IMR-90 (cell line): ENCODE measurements around the gene GPR37. TPM values are rescaled to one million over a fixed set of nuclear protein-coding genes. Genes with fewer than 3 reads are reported as not detected.

Experiments used
- ATAC-seq: fragments of 200-7000 bp; cut with Tn5 transposase; 2 replicates; pipeline ENCODE4 v1.9.1; 2020; ENCODE audit warnings: low read depth, mild to moderate bottlenecking, moderate library complexity
- BruUV-seq: library from RNA; stranded (reverse); fragments of 400-500 nt; replicated peaks from 2 replicates; lab custom pipeline; 2021; lab: Mats Ljungman, UMichigan
- CTCF ChIA-PET: fragments of 300-600 bp; formaldehyde crosslinking; extraction: SDS; loops from one replicate; lab custom pipeline; 2021; ENCODE audit warnings: antibody characterized with exemption; lab: Yijun Ruan, JAX
- POLR2A ChIA-PET: fragments of 300-600 bp; sonication (Branson Sonifier 250); formaldehyde crosslinking; loops from one replicate; lab custom pipeline; 2022; ENCODE audit warnings: antibody characterized with exemption; ENCODE audit not compliant: unreplicated experiment; lab: Charles Lee
- DNase-seq: peaks from one replicate; pipeline ENCODE4 v3.0.0; 2013
- H2AFZ ChIP-seq: replicated peaks from 2 replicates; pipeline ENCODE3; 2013; ENCODE audit warnings: low read length, mild to moderate bottlenecking; ENCODE audit not compliant: poor library complexity
- H2AK5ac ChIP-seq: 2 replicates; pipeline ENCODE4 v1.6.1; 2013; ENCODE audit warnings: low read depth, low read length, inconsistent platforms
- H2AK9ac ChIP-seq: replicated peaks from 2 replicates; pipeline ENCODE3; 2013; ENCODE audit warnings: mild to moderate bottlenecking, low read depth, low read length, moderate library complexity; ENCODE audit not compliant: poor library complexity
- H2BK120ac ChIP-seq: 2 replicates; pipeline ENCODE4 v1.6.1; 2013; ENCODE audit warnings: low read depth, low read length, inconsistent platforms
- H2BK15ac ChIP-seq: 3 replicates; pipeline ENCODE4 v1.6.1; 2013; ENCODE audit warnings: low read depth, low read length, inconsistent platforms
- H2BK20ac ChIP-seq: 2 replicates; pipeline ENCODE4 v1.6.1; 2013; ENCODE audit warnings: low read depth, mild to moderate bottlenecking, inconsistent platforms, low read length, moderate library complexity
- H2BK5ac ChIP-seq: 2 replicates; pipeline ENCODE4 v1.6.1; 2013; ENCODE audit warnings: mild to moderate bottlenecking, low read depth, low read length, inconsistent platforms; ENCODE audit not compliant: poor library complexity, severe bottlenecking
- H3K14ac ChIP-seq: replicated peaks from 2 replicates; pipeline ENCODE4 v1.6.1; 2013; ENCODE audit warnings: low read depth, low read length, inconsistent platforms
- H3K18ac ChIP-seq: 2 replicates; pipeline ENCODE4 v1.6.1; 2013; ENCODE audit warnings: low read depth, low read length, control low read depth
- H3K23ac ChIP-seq: 2 replicates; pipeline ENCODE4 v1.6.1; 2013; ENCODE audit warnings: low read depth, low read length, inconsistent platforms
- H3K27ac ChIP-seq: 2 replicates; pipeline ENCODE4 v1.5.1; 2013; ENCODE audit warnings: mild to moderate bottlenecking, control low read depth, low read length; ENCODE audit not compliant: insufficient read depth
- H3K27me3 ChIP-seq: 2 replicates; pipeline ENCODE4 v1.6.1; 2013; ENCODE audit warnings: low read length; ENCODE audit not compliant: control insufficient read depth, insufficient read depth
- H3K36me3 ChIP-seq: 2 replicates; pipeline ENCODE4 v1.6.1; 2013; ENCODE audit warnings: low read length, mixed read lengths; ENCODE audit not compliant: control insufficient read depth, insufficient read depth
- H3K4ac ChIP-seq: 2 replicates; pipeline ENCODE4 v1.6.1; 2013; ENCODE audit warnings: low read depth, low read length, inconsistent platforms
- H3K4me1 ChIP-seq: 2 replicates; pipeline ENCODE4 v1.6.1; 2013; ENCODE audit warnings: low read length, mixed read lengths; ENCODE audit not compliant: control insufficient read depth, insufficient read depth
- H3K4me2 ChIP-seq: 2 replicates; pipeline ENCODE4 v1.6.1; 2013; ENCODE audit warnings: low read depth, mild to moderate bottlenecking, control low read depth, low read length, moderate library complexity
- H3K4me3 ChIP-seq: 2 replicates; pipeline ENCODE4 v1.5.1; 2013; ENCODE audit warnings: low read depth, mild to moderate bottlenecking, control low read depth, low read length, moderate library complexity; ENCODE audit not compliant: insufficient read depth
- H3K56ac ChIP-seq: 2 replicates; pipeline ENCODE4 v1.6.1; 2013; ENCODE audit warnings: low read length, inconsistent platforms; ENCODE audit not compliant: insufficient read depth; ENCODE audit errors: extremely low read depth
- H3K79me1 ChIP-seq, 2 experiments: 2 replicates each; pipeline ENCODE4 v1.6.1; 2013; ENCODE audit warnings: low read length in 2 of 2, inconsistent platforms in 1 of 2, low read depth in 1 of 2
- H3K9ac ChIP-seq: 2 replicates; pipeline ENCODE4 v1.6.1; 2013; ENCODE audit warnings: low read depth, low read length, control low read depth
- H3K9me1 ChIP-seq: 2 replicates; pipeline ENCODE4 v1.6.1; 2013; ENCODE audit warnings: low read length, inconsistent platforms; ENCODE audit not compliant: insufficient read depth
- H3K9me3 ChIP-seq: 2 replicates; pipeline ENCODE4 v1.6.1; 2013; ENCODE audit warnings: low read length; ENCODE audit not compliant: control insufficient read depth, insufficient read depth
- H4K20me1 ChIP-seq: 2 replicates; pipeline ENCODE4 v1.6.1; 2013; ENCODE audit warnings: low read length, inconsistent platforms; ENCODE audit not compliant: insufficient read depth
- H4K5ac ChIP-seq: 2 replicates; pipeline ENCODE4 v1.6.1; 2013; ENCODE audit warnings: mild to moderate bottlenecking, low read depth, low read length, control low read depth
- H4K8ac ChIP-seq, 2 experiments: 2 replicates each; pipeline ENCODE4 v1.6.1; 2013; ENCODE audit warnings: low read depth in 2 of 2, low read length in 2 of 2, control low read depth in 1 of 2, inconsistent platforms in 1 of 2
- H4K91ac ChIP-seq: 2 replicates; pipeline ENCODE4 v1.6.1; 2013; ENCODE audit warnings: low read depth, low read length, inconsistent platforms; ENCODE audit not compliant: insufficient read depth
- BHLHE40 ChIP-seq: fragments of 150-350 bp; IDR thresholded peaks from 2 replicates; pipeline ENCODE4 v1.6.1; 2016; ENCODE audit warnings: mild to moderate bottlenecking, low read depth, low read length
- CEBPB ChIP-seq: IDR thresholded peaks from 2 replicates; pipeline ENCODE4 v1.6.1; 2012; ENCODE audit warnings: low read depth, low read length, improper control_type of control experiment
- CHD1 ChIP-seq: IDR thresholded peaks from 2 replicates; pipeline ENCODE4 v1.6.1; 2012; ENCODE audit warnings: low read depth, low read length, improper control_type of control experiment
- FOS ChIP-seq: fragments of 150-350 bp; IDR thresholded peaks from 2 replicates; pipeline ENCODE4 v1.6.1; 2016; ENCODE audit warnings: low read depth, low read length
- MAFK ChIP-seq: IDR thresholded peaks from 2 replicates; pipeline ENCODE4 v1.6.1; 2012; ENCODE audit warnings: low read depth, low read length, improper control_type of control experiment
- MAZ ChIP-seq: IDR thresholded peaks from 2 replicates; pipeline ENCODE4 v1.6.1; 2012; ENCODE audit warnings: low read depth, mild to moderate bottlenecking, low read length, improper control_type of control experiment, moderate library complexity, borderline replicate concordance
- MXI1 ChIP-seq: IDR thresholded peaks from 2 replicates; pipeline ENCODE4 v1.6.1; 2012; ENCODE audit warnings: low read depth, mild to moderate bottlenecking, low read length, moderate library complexity, borderline replicate concordance
- NFE2L2 ChIP-seq: fragments of 150-350 bp; IDR thresholded peaks from 2 replicates; pipeline ENCODE4 v1.6.1; 2016; ENCODE audit warnings: low read depth, mild to moderate bottlenecking, low read length
- POLR2A ChIP-seq: IDR thresholded peaks from 2 replicates; pipeline ENCODE4 v1.6.1; 2012; ENCODE audit warnings: mild to moderate bottlenecking, low read depth, low read length
- RAD21 ChIP-seq: IDR thresholded peaks from 2 replicates; pipeline ENCODE4 v1.6.1; 2012; ENCODE audit warnings: low read length, improper control_type of control experiment
- RCOR1 ChIP-seq: IDR thresholded peaks from 2 replicates; pipeline ENCODE4 v1.6.1; 2012; ENCODE audit warnings: mild to moderate bottlenecking, low read length, improper control_type of control experiment; ENCODE audit not compliant: insufficient replicate concordance
- RFX5 ChIP-seq: IDR thresholded peaks from 2 replicates; pipeline ENCODE4 v1.8.0; 2012; ENCODE audit warnings: low read depth, mild to moderate bottlenecking, low read length, moderate library complexity
- SMC3 ChIP-seq: fragments of 150-350 bp; IDR thresholded peaks from 2 replicates; pipeline ENCODE4 v1.6.1; 2016; ENCODE audit warnings: low read depth, mild to moderate bottlenecking, antibody characterized with exemption, low read length, moderate library complexity
- WGBS, 2 experiments: methylation state at CpG; one replicate each; pipeline versions ENCODE4 v1.1.5 to v1.1.7; 2013; ENCODE audit warnings: missing lambda C conversion rate in 2 of 2; ENCODE audit not compliant: insufficient read length in 1 of 2; ENCODE audit errors: extremely low coverage in 2 of 2; 5-methylcytosine and 5-hydroxymethylcytosine counted together
- dilution Hi-C: fragments of 300-500 bp; cut with HindIII; formaldehyde crosslinking; loops from one replicate; pipeline ENCODE4 v1.14.3; 2018; ENCODE audit warnings: low sequenced_read_pairs; ENCODE audit not compliant: unreplicated experiment
- in situ Hi-C: fragments of 300-500 bp; cut with MboI; formaldehyde crosslinking; loops from 3 replicates; pipeline ENCODE4 v1.14.3; 2019; ENCODE audit warnings: low sequenced_read_pairs, inconsistent platforms, mixed read lengths
- intact Hi-C: fragments of 100-400 bp; cut with micrococcal nuclease; formaldehyde crosslinking; loops from 2 replicates; pipeline ENCODE4 v1.10.0; 2022
- polyA plus RNA-seq, 3 experiments: library from polyadenylated mRNA; depleted of rRNA; stranded (reverse); fragments of >200 nt; gene quantifications; 2 replicates each; pipeline ENCODE4 v1.2.3, GENCODE V29; 2012; ENCODE audit warnings: low replicate concordance in 1 of 3
- total RNA-seq: library from RNA; depleted of rRNA; stranded (reverse); fragments of >200 nt; gene quantifications from 2 replicates; pipeline ENCODE4 v1.2.3, GENCODE V29; 2012
- TF ChIP-seq, protein P1 (sequence below): fragments of 150-350 bp; IDR thresholded peaks from 2 replicates; pipeline ENCODE4 v1.6.1; 2017; ENCODE audit warnings: mild to moderate bottlenecking, antibody characterized with exemption, low read length, low read depth
- TF ChIP-seq, protein P2 (sequence below): fragments of 150-350 bp; IDR thresholded peaks from 2 replicates; pipeline ENCODE4 v1.6.1; 2016; ENCODE audit warnings: low read depth, mild to moderate bottlenecking, low read length, moderate library complexity, borderline replicate concordance
- TF ChIP-seq, protein P3 (sequence below): conservative IDR thresholded peaks from 2 replicates; pipeline ENCODE4 v1.5.1; 2012; ENCODE audit warnings: mild to moderate bottlenecking, low read depth, low read length, improper control_type of control experiment

The GPR37 gene
- total and polyA plus RNA-seq, 2 of the 4 experiments (the other 2 are of a cell fraction) = 4.6 to 9.3 TPM

GRCh38 chr7:124768525-124768924 lies 2.9 kb upstream of the GPR37 start:
- no peak for DNase-seq
- BruUV-seq = no TSS peak
- no peak overlapping the region for H4K91ac ChIP-seq
- TF ChIP-seq NFE2L2 = no peak
- TF ChIP-seq, protein P1, sequence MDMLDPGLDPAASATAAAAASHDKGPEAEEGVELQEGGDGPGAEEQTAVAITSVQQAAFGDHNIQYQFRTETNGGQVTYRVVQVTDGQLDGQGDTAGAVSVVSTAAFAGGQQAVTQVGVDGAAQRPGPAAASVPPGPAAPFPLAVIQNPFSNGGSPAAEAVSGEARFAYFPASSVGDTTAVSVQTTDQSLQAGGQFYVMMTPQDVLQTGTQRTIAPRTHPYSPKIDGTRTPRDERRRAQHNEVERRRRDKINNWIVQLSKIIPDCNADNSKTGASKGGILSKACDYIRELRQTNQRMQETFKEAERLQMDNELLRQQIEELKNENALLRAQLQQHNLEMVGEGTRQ = no peak
- TF ChIP-seq BHLHE40 = no peak
- no peak for TF ChIP-seq MXI1
- no peak for TF ChIP-seq MAFK
- no peak for TF ChIP-seq POLR2A
- no peak for TF ChIP-seq CHD1
- no peak for TF ChIP-seq MAZ
- TF ChIP-seq RFX5 = no peak
- TF ChIP-seq, protein P2, sequence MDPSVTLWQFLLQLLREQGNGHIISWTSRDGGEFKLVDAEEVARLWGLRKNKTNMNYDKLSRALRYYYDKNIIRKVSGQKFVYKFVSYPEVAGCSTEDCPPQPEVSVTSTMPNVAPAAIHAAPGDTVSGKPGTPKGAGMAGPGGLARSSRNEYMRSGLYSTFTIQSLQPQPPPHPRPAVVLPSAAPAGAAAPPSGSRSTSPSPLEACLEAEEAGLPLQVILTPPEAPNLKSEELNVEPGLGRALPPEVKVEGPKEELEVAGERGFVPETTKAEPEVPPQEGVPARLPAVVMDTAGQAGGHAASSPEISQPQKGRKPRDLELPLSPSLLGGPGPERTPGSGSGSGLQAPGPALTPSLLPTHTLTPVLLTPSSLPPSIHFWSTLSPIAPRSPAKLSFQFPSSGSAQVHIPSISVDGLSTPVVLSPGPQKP = no peak
- TF ChIP-seq RAD21 = no peak
- TF ChIP-seq SMC3 = no peak
- no peak for TF ChIP-seq CEBPB
- TF ChIP-seq, protein P3, sequence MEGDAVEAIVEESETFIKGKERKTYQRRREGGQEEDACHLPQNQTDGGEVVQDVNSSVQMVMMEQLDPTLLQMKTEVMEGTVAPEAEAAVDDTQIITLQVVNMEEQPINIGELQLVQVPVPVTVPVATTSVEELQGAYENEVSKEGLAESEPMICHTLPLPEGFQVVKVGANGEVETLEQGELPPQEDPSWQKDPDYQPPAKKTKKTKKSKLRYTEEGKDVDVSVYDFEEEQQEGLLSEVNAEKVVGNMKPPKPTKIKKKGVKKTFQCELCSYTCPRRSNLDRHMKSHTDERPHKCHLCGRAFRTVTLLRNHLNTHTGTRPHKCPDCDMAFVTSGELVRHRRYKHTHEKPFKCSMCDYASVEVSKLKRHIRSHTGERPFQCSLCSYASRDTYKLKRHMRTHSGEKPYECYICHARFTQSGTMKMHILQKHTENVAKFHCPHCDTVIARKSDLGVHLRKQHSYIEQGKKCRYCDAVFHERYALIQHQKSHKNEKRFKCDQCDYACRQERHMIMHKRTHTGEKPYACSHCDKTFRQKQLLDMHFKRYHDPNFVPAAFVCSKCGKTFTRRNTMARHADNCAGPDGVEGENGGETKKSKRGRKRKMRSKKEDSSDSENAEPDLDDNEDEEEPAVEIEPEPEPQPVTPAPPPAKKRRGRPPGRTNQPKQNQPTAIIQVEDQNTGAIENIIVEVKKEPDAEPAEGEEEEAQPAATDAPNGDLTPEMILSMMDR = no peak
- no peak for TF ChIP-seq FOS
- no peak for TF ChIP-seq RCOR1
- no peak overlapping the region for H2AFZ ChIP-seq
- H3K56ac ChIP-seq = no peak overlapping the region
- no peak for ATAC-seq
- H3K27me3 ChIP-seq = no peaks in the 10 kb centered on the region
- H3K79me1 ChIP-seq = peaks cover 4 to 13% of the 10 kb centered on the region in 2 experiments; a peak in 3 of 4 replicates
- H2BK120ac ChIP-seq = no peak overlapping the region
- intact Hi-C loops = no loop called here
- H2AK5ac ChIP-seq = no peak overlapping the region
- H2BK5ac ChIP-seq = no peak overlapping the region
- no peak overlapping the region for H4K8ac ChIP-seq
- in situ Hi-C loops = no loop called here
- no peak overlapping the region for H2BK15ac ChIP-seq
- ChIA-PET CTCF (interaction anchor here (0.6 to 3.4 kb wide), 3 partner anchors 16 to 45 kb away, joined by 3 to 12 read pairs (median 5); no protein-coding TSS in a partner anchor), POLR2A (no interaction called here)
- H2BK20ac ChIP-seq = no peak overlapping the region
- H3K23ac ChIP-seq = no peak overlapping the region
- H4K20me1 ChIP-seq = no peaks in the 10 kb centered on the region; the same call in 1 of the 2 replicates
- dilution Hi-C loops = no loop called here
- H3K27ac ChIP-seq = no peak overlapping the region
- H3K14ac ChIP-seq = no peak overlapping the region
- WGBS, 2 experiments = no CpG with 5 or more reads among the region's 1 CpG
- H3K9ac ChIP-seq = no peak overlapping the region
- H3K9me1 ChIP-seq = no peaks in the 10 kb centered on the region
- H3K9me3 ChIP-seq = no peaks in the 10 kb centered on the region
- no peak overlapping the region for H2AK9ac ChIP-seq
- no peak overlapping the region for H3K4me2 ChIP-seq
- H3K36me3 ChIP-seq = no peaks in the 10 kb centered on the region
- H3K18ac ChIP-seq = no peak overlapping the region
- H3K4ac ChIP-seq = no peak overlapping the region
- no peaks in the 10 kb centered on the region for H3K4me1 ChIP-seq
- no peak overlapping the region for H3K4me3 ChIP-seq
- H4K5ac ChIP-seq = no peak overlapping the region
